ENCODE results near the gene OBSCN. TPM values are rescaled to one million over a fixed set of nuclear protein-coding genes. Genes with fewer than 3 reads are reported as not detected.
A peak's percentile ranks its signal among the peaks of the same experiment; 100 is the strongest.

OBSCN gene
- total and polyA plus RNA-seq, 11 donors: 155 to 524 (median 354) TPM

DNA sequence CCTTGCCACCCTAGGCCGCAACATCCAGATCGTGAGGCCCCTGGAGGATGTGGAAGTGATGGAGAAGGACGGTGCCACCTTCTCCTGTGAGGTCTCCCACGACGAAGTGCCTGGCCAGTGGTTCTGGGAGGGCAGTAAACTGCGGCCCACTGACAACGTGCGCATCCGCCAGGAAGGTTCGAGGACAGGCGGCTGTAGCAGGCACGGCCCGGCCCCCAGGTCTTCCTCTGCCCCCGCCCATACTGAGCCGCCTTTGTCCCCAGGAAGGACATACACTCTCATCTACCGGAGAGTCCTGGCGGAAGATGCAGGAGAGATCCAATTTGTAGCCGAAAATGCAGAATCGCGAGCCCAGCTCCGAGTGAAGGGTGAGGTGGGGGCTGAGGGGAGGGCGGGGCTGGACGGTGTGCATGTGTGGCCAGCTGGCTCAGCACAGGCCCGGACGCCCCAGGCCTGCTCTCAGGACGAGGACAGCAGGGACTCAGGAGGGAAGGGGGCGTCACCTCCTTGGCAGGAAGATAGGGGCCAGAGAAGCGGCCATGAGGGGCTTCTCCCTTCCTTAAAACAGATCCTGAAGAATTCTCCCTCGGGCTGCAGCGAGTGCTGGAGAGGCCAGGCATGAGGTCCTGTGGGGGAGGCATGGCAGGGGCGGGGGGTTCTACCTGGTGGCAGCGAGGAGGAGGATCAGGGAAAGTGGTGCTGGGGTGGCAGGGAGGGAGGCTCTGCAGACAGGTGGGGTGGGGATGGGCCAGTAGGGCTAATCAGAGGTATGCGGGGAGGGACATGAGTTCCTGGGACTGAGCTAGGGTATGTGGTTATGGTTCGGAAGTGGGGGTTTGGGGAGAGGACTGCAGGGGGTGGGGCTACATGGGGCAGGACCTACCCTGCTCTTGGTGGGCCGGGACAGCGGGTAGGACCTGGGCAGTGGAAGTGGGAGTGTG, 69.9 kb downstream of the OBSCN start:
- no peak for TF ChIP-seq POLR2A (IDR thresholded peaks at IDR 0.05)
- TF ChIP-seq, protein P1, sequence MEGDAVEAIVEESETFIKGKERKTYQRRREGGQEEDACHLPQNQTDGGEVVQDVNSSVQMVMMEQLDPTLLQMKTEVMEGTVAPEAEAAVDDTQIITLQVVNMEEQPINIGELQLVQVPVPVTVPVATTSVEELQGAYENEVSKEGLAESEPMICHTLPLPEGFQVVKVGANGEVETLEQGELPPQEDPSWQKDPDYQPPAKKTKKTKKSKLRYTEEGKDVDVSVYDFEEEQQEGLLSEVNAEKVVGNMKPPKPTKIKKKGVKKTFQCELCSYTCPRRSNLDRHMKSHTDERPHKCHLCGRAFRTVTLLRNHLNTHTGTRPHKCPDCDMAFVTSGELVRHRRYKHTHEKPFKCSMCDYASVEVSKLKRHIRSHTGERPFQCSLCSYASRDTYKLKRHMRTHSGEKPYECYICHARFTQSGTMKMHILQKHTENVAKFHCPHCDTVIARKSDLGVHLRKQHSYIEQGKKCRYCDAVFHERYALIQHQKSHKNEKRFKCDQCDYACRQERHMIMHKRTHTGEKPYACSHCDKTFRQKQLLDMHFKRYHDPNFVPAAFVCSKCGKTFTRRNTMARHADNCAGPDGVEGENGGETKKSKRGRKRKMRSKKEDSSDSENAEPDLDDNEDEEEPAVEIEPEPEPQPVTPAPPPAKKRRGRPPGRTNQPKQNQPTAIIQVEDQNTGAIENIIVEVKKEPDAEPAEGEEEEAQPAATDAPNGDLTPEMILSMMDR (IDR thresholded peaks at IDR 0.05): no peak

DNA sequence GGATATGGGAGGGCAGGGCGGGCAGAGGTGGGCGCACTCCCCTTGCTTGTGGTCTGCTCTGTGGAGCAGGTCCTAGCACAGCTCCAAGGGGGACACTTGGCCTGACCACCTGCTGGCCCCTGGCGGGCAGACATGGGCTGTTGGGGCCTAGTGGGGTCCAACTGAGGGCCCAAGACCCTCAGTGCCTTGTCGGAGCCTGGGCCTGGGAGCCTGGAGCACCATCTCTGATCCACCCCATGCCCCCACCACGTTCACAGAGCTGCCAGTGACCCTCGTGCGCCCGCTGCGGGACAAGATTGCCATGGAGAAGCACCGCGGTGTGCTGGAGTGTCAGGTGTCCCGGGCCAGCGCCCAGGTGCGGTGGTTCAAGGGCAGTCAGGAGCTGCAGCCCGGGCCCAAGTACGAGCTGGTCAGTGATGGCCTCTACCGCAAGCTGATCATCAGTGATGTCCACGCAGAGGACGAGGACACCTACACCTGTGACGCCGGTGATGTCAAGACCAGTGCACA, 70.6 kb downstream of the OBSCN start:
- no peak overlapping the region for H3K4me3 ChIP-seq
- TF ChIP-seq POLR2A (IDR thresholded peaks at IDR 0.05): no peak
- TF ChIP-seq, protein P1 (IDR thresholded peaks at IDR 0.05): no peak
- peaks cover 0 to 96% (median 48%) of the 10 kb centered on the region in 9 donors for H3K36me3 ChIP-seq
- WGBS, 4 donors: 95 to 96% (median 96%) methylated on average over 12 to 21 of the region's 21 CpGs
- DNase-seq: peak in 1 of 5 donors; percentile 27
- H3K27me3 ChIP-seq: no peaks in the 10 kb centered on the region
- intact Hi-C loops (cut with DNase I): loop anchor here in 4 of 10 donors (5.0 to 10.0 kb wide), 2 partner anchors 141 to 144 kb away; no protein-coding TSS in a partner anchor
- peaks cover 0 to 19% (median 9%) of the 10 kb centered on the region in 12 donors for H3K4me1 ChIP-seq
- no peaks in the 10 kb centered on the region for H3K9me3 ChIP-seq
- no peak overlapping the region for H3K27ac ChIP-seq
- ATAC-seq: no peak

More for the DNA sequence above, 69.9 kb downstream of the OBSCN start:
- Histone ChIP-seq H3K27me3 (no peaks in the 10 kb centered on the region), H3K27ac (no peak overlapping the region), H3K36me3 (peaks cover 0 to 96% (median 43%) of the 10 kb centered on the region in 9 donors), H3K4me3 (no peak overlapping the region), H3K9me3 (no peaks in the 10 kb centered on the region), H3K4me1 (peaks cover 0 to 19% (median 9%) of the 10 kb centered on the region in 12 donors)
- DNase-seq (no peak), ATAC-seq (no peak)
- intact Hi-C loops (cut with DNase I): loop anchor here in 4 of 10 donors (5.0 to 10.0 kb wide), 2 partner anchors 140 to 143 kb away; no protein-coding TSS in a partner anchor
- WGBS, 4 donors: 85 to 90% (median 88%) methylated on average over 28 to 36 of the region's 36 CpGs

DNA sequence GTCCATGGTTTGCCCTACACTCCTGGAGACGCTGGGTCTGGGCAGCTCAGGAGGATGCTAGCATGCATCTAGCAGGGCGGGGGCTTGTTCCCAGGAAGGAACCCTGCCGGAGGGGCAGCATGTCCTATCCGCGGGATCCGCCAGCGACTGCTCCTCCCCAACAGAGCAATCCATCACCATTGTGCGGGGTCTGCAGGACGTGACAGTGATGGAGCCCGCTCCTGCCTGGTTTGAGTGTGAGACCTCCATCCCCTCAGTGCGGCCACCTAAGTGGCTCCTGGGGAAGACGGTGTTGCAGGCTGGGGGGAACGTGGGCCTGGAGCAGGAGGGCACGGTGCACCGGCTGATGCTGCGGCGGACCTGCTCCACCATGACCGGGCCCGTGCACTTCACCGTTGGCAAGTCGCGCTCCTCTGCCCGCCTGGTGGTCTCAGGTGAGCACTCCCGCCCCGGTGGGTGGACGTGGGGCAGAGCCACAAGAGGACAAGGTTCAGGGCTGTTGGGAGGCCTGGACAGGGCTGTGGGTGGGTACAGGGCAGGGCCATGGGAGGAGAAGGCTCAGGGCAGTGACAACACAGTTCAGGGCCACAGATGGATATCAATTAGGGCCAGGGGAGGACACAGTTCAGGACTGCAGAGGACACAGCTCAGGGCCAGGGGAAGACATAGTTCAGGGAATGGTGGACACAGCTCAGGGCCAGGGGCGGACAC, 71.3 kb downstream of the OBSCN start:
- no peaks in the 10 kb centered on the region for H3K27me3 ChIP-seq
- TF ChIP-seq POLR2A (IDR thresholded peaks at IDR 0.05): no peak
- TF ChIP-seq, protein P1 (IDR thresholded peaks at IDR 0.05): no peak
- H3K9me3 ChIP-seq: no peaks in the 10 kb centered on the region
- no peak overlapping the region for H3K27ac ChIP-seq
- peaks cover 0 to 96% (median 53%) of the 10 kb centered on the region in 9 donors for H3K36me3 ChIP-seq
- WGBS, 4 donors: 91 to 95% (median 92%) methylated on average over 23 to 27 of the region's 27 CpGs
- no peak overlapping the region for H3K4me3 ChIP-seq
- intact Hi-C loops (cut with DNase I): loop anchor here in 4 of 10 donors (5.0 to 10.0 kb wide), 2 partner anchors 142 to 144 kb away; no protein-coding TSS in a partner anchor
- H3K4me1 ChIP-seq: peaks cover 0 to 21% (median 9%) of the 10 kb centered on the region in 12 donors
- peak in 1 of 5 donors; percentile 26 for DNase-seq
- ATAC-seq: no peak

Measured in heart left ventricle (tissue), 16 donors.